ENCODE measurements around the gene LRRC72. TPM values are rescaled to one million over a fixed set of nuclear protein-coding genes. Genes with fewer than 3 reads are reported as not detected.

Gene LRRC72
- polyA plus RNA-seq, 3 donors from 2014 or later = not detected

Other genes starting within 250 kb of the LRRC72 start
- gene CRPPA, start 105.3 kb upstream of the LRRC72 start, polyA plus RNA-seq = under 1 TPM; 0.28 to 0.82 (median 0.65) TPM
- gene SOSTDC1, start 61.1 kb upstream of the LRRC72 start, polyA plus RNA-seq = not detected
- gene ANKMY2, start 118.9 kb downstream of the LRRC72 start, polyA plus RNA-seq = 10 to 100 TPM; 22.2 to 30.5 (median 24.3) TPM
- gene BZW2, start 119.4 kb downstream of the LRRC72 start, polyA plus RNA-seq = 10 to 100 TPM; 35.8 to 47.8 (median 41.2) TPM
- 1 to 10 TPM in 1 of 3 donors, under 1 TPM in 2; 0.75 to 4.7 (median 0.96) TPM for gene TSPAN13, start 226.9 kb downstream of the LRRC72 start, polyA plus RNA-seq